HCT116 (cell line): ENCODE results near the gene PRORP.

Experiments
- EZH2 ChIP-seq: fragments of 200-600 bp; sonication (generic); IDR thresholded peaks from 2 replicates; pipeline ENCODE4 v1.6.1; 2017; ENCODE audit warnings: antibody characterized with exemption, mixed run types
- ZFX ChIP-seq: fragments of 450-650 bp; IDR thresholded peaks from 2 replicates; pipeline ENCODE4 v1.6.1; 2017
- TF ChIP-seq, protein P1 (sequence below): IDR thresholded peaks from 2 replicates; pipeline ENCODE4 v1.6.1; 2012

- TF ChIP-seq, protein P1, sequence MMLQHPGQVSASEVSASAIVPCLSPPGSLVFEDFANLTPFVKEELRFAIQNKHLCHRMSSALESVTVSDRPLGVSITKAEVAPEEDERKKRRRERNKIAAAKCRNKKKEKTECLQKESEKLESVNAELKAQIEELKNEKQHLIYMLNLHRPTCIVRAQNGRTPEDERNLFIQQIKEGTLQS, result no peak
- TF ChIP-seq ZFX (no peak), EZH2 (no peak)
These were observed 45.1 kb downstream of the PRORP start for GRCh38 chr14:35167496-35167895.
